ENCODE results near the gene CTNNB1. TPM values are rescaled to one million over a fixed set of nuclear protein-coding genes. Genes with fewer than 3 reads are reported as not detected.

The CTNNB1 gene
- total and polyA plus RNA-seq, 2 of the 13 experiments (the other 11 are each of a cell fraction or from before 2014, with no cell fraction given): 398 to 489 TPM

GRCh38 chr3:41198950-41199865 is at the start of gene CTNNB1 (continued):
- no peak for TF ChIP-seq CERS6 (CRISPR knock-in tag; IDR thresholded peaks at IDR 0.05)
- peak; percentile 87 for TF ChIP-seq ZNF407 (CRISPR knock-in tag; IDR thresholded peaks at IDR 0.05; ENCODE audit: not compliant biosample characterization)
- peak; percentile 40 for TF ChIP-seq ZNF883 (CRISPR knock-in tag; IDR thresholded peaks at IDR 0.05; ENCODE audit: not compliant biosample characterization)
- TF ChIP-seq ZNF713 (CRISPR knock-in tag; IDR thresholded peaks at IDR 0.05): no peak
- peak; percentile 99 for TF ChIP-seq CBX5 (CRISPR knock-in tag; IDR thresholded peaks at IDR 0.05; ENCODE audit: borderline replicate concordance)
- TF ChIP-seq XRCC5 (optimal IDR thresholded peaks at IDR 0.05; ENCODE audit: low read length): peak; percentile 99
- peak; percentile 71; the same call in 1 of the 2 replicates for TF ChIP-seq TBX3 (IDR thresholded peaks at IDR 0.05; ENCODE audit: borderline replicate concordance)
- TF ChIP-seq ZFP36L2 (CRISPR knock-in tag; IDR thresholded peaks at IDR 0.05): no peak
- no peak for TF ChIP-seq CBX2 (IDR thresholded peaks at IDR 0.05; ENCODE audit: low read depth, low read length)
- no peak for TF ChIP-seq CBX2 (CRISPR knock-in tag; IDR thresholded peaks at IDR 0.05; ENCODE audit: low read depth)
- peak; percentile 93; the same call in 1 of the 2 replicates for TF ChIP-seq ZNF510 (CRISPR knock-in tag; IDR thresholded peaks at IDR 0.05; ENCODE audit: low read depth)
- 0 out of 2 replicates have a peak, but pooled peaks have one; percentile 47 for TF ChIP-seq ZNF562 (CRISPR knock-in tag; IDR thresholded peaks at IDR 0.05; ENCODE audit: borderline replicate concordance)
- peak; percentile 43; the same call in 1 of the 2 replicates for TF ChIP-seq ZNF30 (CRISPR knock-in tag; IDR thresholded peaks at IDR 0.05)
- peak; percentile 89 for TF ChIP-seq PHF8 (CRISPR knock-in tag; IDR thresholded peaks at IDR 0.05)
- TF ChIP-seq HNRNPK (IDR thresholded peaks at IDR 0.05; ENCODE audit: low read depth, low read length, poor library complexity, severe bottlenecking): peak; percentile 79
- TF ChIP-seq ZFAT (CRISPR knock-in tag; conservative IDR thresholded peaks at IDR 0.05): no peak
- TF ChIP-seq PRDM4 (CRISPR knock-in tag; IDR thresholded peaks at IDR 0.05; ENCODE audit: borderline replicate concordance): no peak

Data from HepG2 (cell line).